ENCODE measurements around the gene BBS9.
"Not testable (repeated sequence)": the region's sequence is repeated elsewhere in the genome, so short reads cannot be mapped to it uniquely, and the experiment has no call there.

Gene BBS9

DNA sequence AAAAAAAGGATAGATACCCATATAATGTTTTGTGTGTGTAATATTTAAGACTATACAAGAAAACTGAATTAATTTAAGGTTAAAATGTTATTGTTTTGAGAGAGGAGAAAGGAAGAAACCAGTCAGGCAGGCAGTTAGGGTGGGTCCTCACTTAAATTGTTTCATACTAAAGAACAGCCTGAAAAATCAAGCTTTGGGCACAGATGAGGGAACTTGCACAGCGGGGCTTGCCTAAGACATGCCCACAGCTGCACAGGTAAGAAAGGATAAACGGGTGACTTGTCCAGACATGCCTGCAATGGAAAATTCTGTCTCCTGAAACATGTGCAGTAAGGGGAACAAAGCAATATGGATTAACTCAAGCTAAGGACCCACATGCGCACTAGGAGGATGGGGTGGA is 158.4 kb downstream of the BBS9 start:
- DNase-seq = no peak

DNA sequence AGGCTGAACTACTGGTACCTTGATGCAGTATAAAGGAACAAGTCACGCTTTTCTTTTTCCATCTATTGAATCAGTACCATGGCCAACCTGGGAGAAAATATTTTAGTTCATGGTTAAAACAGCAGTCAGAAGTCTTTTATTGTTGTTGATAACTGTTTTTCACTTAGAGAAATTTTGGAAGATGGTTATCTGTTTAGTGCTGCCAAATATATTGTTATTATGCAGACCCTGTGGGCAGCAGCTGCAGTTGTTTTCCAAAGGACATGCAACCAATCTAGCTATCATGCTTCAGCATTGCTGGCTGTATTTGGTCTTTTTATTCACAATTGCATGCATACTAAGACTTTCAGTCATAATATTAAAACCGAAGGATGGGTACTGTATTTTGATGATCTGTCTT is 169.5 kb downstream of the BBS9 start:
- DNase-seq = no peak

DNA sequence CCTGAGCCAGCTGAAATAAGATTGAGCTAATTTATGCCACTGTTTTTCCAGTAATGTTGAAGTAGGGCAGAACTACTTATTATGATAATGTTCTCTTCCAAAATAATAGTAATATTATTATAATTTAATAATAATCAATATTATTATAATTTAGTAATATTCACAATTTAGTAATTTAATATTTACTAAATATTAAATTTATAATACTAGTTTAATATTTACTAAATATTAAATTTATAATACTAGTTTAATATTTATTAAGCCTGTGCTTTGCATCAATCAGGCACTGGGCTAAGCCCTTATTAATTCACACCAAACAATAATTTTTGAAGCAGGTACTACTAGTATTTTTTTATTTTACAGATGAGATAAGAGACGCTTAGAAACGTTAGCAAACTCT is 170.1 kb downstream of the BBS9 start:
- DNase-seq = no peak

DNA sequence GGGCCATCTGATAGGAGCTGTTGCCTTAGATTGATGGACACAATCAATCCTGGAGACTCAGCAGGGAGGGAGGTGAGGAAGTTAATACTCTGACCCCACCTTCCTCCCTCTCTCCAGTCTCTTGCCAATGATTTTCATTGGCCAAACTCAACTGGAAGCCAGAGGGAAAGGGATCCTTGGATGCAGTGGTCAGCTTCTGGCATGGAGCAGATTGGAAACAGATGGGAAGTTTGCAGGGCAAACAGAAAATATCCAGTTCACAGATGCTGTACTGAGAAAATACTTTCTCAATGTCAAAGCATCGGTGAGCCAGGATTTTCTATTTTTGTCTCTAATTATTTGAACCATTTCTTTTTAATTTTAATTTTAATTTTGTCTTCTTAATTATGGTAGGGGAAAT is 170.8 kb downstream of the BBS9 start:
- DNase-seq = no peak

DNA sequence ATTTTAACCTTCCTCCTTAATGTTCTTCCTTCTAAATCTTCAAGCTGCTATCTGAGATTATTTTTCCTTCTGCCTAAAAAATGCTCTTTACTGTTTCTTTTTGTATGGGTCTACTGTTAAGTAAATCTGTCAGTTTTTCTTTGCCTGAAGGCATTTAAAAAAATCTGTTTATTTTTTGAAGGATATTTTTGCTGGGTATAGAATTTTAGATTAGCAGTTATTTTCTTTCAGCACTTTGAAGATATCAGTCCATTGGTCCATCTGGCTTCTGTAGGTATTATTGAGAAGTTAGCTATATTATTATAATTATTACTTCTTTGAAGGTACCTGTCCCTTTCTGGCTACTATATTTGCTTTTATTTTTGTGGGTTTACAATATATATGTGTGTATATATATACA is 171.4 kb downstream of the BBS9 start:
- no peak for DNase-seq

DNA sequence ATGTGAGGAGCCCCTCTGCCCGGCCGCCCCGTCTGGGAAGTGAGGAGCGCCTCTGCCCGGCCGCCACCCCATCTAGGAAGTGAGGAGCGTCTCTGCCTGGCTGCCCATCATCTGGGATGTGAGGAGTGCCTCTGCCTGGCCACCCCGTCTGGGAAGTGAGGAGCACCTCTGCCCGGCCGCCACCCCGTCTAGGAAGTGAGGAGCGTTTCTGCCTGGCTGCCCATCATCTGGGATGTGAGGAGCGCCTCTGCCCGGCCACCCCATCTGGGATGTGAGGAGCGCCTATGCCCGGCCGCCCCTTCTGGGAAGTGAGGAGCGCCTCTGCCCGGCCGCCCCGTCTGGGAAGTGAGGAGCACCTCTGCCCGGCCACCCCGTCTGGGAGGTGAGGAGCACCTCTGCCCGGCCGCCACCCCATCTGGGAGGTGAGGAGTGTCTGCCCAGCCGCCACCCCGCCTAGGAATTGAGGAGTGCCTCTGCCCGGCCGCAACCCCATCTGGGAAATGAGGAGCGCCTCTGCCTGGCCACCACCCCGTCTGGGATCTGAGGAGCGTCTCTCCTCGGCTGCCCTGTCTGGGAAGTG is 174.7 kb downstream of the BBS9 start:
- DNase-seq = not testable (repeated sequence)

DNA sequence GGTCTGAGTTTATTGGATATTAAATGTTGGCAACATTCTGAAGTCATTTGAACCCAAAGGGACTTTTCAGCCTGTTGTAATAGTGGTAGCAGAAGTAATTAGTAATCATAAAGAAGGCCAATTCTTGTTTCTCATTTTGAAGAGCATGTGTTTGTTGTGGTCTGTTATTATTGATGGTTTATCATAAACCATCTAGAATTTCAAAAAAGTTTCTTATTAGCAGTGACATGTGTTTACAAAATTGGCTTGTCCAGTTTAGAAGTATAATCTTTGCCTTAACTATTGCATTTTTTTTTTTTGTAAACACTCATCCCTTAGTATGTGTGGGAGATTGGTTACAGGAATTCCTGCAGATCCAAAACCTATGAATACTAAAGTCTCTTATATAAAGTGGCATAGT is 177.8 kb downstream of the BBS9 start:
- DNase-seq = no peak

DNA sequence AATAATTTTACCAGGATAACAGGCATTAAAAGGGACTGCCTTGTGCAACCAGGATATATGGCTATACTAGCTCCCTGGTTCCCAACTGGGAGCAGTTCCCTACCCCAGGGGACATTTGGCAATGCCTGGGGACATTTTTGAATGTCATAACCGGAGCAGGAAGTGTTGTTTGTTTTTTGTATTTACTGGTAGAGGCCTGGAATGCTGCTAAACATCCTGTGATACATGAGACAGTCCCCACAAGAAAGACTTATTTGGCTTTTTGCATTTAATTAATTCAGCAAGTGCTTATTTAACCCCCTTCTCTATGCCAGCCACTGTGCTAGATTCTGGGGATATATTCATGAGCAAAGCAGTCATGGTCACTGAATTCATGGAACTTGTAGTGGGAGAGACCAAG is 181.2 kb downstream of the BBS9 start:
- DNase-seq = no peak

DNA sequence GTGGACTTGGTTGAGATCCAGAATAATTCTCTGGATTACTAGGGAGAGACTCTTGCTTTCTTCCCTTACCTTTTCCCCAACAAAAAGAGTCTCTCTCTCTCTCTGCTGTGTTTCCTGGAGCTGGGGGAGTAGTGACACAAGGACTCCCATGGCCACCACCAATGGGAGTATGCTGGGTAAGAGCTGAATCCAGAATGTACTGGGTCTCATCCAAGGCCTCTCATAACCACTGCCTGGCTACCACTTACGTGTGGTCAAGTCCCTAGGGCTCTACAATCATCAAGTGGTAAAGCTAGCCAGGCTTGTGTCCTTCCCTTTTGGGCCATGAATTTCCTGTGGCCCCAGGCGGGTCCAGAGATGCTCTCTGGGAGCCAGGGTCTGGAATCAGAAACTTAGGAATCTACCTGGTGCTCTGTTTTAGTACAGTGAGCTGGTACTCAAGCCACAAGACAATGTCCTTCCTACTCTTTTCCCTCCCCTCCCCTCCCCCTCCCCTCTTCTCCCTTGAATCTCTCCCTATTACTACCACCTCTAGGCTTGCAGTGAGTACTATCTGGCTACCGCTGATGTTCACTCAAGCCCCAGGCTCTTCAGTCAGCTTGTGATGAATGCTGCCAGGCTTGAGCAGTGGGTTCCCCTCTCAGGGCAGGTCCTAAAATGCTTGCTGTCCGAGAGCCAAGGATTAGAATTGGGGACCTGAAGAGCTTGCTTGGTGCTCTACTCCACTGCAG is 196.6 kb downstream of the BBS9 start:
- no peak for DNase-seq

DNA sequence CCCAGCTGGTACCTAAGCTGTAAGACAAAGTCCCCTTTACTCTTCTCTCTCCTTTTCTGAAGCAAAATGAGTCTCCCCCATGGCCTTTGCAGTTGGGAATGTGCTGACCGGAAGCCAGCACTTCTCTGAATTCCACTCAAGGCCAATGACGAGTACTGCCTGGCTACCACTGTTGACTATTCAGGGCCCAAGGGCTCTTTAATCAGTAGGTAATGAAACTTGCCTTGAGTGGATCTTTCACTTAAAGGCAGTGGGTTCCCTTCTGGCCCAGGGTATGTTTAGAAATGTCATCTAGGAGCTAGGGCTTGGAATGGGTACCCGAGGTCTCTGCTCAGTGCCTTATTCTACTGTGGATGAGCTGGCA is 197.1 kb downstream of the BBS9 start:
- no peak for DNase-seq

DNA sequence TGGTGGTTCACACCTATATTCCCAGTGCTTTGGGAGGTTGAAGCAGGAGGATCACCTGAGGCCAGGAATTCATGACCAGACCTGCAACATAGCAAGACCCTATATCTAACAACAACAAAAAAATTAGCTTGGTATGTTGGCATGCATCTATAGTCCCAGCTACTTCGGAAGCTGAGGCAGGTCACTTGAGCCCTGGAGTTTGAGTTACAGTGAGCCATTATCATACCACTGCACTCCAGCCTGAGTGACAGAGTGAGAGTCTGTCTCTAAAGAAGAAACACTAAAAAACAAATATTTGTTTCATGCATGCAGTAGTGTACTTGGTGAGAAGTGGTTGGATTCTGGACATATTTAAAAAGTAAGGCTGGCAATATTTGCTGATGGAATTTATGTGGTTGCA is 198.1 kb downstream of the BBS9 start:
- DNase-seq = no peak

DNA sequence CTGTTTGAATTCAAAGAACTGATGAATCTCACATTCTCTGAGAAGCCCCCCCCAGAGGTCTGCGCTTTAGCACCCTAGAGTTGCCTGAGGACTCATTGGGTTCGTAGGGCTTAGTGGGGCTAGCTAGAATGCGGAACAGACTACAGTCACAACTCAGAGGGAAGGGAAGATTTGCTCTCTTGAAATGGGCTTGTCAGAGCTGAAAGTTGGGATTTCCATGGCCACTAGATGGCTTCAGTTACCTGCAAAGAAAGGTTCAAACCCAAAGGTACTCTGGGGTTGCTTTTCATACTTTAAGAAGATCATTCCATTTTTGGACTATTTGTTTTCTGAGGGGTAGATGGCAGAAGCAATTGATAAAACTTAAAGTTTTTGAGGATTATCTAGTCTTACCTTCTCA is 205.0 kb downstream of the BBS9 start:
- DNase-seq = no peak

DNA sequence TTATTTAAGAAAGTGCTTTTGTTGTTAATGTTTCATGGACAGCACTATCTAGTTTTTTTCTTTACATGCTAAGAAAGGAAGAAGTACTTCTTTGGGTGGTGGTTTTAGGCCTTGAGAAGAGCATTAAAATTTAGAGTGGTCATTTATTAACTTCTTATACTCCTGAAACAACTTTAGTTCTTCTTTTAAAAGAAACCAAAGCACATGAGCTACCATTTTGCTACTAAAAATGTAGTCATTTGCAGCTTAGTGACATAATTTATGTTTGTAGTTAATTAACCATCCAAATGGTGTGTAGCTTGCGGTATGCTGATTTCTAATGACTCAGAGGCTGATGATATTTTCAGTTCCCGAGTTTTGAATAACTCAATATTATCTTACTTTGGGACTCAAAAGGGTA is 207.5 kb downstream of the BBS9 start:
- DNase-seq = no peak

DNA sequence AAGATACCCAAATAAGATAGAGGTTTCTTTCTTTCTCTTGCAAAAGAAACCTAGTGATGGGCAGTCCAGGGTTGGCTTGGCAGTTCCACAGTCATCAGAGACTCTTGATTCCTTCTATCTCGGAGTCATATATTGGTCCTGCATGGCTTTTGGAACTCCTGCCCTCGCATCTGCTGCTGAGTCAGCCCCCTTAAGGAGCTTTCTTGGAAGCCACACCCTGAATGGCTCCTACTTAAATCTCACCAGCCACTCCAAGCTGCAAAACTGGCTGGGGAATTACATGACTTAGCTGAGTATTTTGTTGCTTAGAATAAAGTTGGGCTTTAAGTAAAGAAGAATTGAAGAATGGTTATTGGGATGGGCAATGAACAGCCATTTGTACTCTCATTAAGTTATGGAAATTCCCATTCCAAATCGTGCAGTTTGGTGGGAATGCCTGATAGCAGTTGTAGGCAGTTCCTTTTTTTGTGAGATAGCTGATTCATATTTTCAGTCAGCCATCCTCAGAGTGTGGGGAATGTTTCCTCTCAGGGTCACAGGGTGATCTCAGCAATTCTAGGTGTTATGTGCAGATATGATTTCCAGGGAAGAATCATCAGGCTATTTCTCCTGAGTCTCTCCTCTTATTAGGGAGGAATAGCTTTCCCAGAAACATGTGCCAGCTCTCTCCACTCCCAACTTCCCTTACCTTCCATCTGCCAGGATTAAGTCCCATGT is 209.9 kb downstream of the BBS9 start:
- DNase-seq = no peak

DNA sequence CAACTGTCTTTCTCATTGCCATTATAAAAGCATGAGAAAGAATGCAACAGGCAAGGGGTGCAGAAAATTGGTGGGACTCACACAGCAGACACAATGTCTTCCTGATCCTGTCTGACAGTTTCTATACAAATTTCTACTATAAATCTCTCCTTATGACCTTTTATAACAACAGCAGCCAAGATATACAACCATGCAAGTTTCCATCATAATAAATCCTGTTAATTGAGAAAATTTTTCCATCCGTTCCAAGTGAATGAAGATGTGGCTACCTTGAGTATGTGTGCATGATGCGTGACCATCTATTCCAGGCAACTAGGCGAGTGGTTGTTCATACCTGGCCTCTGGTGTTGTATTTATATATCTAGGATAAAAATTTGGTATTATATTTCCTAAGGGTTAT is 216.7 kb downstream of the BBS9 start:
- DNase-seq = no peak

DNA sequence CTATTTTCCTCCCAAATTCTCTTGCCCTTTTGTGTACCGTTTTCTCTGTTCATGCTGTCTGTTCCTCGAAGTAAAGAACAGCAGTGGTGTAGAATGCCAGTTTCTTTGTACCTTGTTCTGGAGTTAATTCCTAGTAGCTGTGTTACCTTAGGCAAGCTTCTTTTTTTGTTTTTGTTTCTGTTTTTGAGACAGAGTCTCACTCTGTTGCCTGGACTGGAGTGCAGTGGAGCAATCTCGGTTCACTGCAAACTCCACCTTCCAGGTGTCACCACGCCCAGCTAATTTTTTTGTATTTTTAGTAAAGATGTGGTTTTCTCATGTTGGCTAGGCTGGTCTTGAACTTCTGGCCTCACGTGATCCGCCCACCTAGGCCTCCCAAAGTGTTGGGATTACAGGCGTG is 221.2 kb downstream of the BBS9 start:
- no peak for DNase-seq

DNA sequence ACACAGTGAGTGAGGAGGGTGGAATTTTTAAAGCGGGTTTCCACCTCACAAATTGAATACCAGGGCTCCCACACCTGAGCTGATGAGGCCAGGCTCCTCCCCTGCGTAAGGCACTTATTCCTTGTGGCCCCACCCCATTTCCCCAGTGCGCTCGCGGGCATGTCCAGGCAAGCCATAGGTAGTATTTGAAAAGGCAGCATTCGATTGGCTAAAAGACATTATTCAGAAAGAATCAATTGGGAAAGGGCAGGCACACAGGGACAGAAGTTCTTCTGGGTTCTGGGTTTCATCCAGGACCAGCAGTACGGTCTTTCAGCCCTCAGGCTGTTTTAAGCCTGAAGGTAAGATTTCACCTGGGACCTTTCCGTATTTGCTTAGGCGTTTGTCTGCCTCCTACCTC is 222.3 kb downstream of the BBS9 start:
- no peak for DNase-seq

DNA sequence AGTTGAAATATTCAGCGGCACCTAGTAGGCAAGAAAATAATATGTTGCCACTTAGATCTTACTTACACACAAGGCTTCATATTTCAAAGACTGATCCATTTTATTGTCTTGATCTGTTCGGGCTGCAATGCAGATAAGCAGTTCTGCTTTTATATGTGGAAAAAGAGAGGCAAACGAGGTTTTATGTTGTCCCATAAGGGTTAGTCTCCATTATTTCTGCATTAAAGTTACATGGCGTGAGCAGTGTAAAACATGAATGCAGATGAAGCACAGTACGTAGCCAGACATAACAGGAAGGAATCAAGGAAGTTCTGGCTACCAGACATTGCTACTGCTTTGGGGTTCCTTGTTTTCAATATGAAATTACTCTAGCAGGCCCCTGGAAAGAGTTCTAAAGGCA is 224.8 kb downstream of the BBS9 start:
- DNase-seq = no peak

DNA sequence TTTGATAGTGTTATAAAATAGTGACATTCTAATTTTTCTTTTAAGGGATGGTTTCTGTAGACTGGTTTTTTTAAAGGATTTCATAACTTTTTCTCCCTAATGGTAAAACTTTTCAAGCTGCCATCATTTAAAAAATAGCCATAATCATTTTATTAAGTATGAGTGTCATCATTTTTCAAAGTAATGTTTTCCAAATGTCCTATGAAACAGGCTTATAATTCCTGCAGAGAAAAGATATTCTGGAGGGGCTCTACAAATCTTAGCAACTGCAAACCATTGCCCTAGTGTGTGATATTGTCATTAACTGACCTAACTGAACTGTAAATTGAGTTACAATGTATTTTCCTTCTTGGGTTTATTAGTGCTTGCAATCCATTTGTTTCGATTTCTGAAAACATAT is 226.0 kb downstream of the BBS9 start:
- DNase-seq = no peak

DNA sequence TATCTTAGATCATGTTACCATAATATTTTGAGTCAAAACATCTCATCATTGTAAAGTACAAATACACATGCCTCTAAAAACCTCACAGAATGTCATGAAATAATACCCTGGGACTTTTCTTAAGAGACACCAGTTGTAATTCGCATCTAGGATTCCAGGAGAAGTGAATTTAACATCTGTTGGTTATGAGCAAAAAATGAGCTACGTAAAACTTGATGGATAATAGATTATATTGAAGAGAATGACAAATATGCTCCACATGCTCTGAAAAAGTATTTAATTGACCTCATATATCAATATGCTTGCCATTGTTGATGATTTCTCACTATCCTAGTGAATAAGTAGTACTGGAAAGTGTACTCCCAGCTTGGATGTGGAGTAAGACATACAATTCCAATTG is 227.0 kb downstream of the BBS9 start:
- DNase-seq = no peak

DNA sequence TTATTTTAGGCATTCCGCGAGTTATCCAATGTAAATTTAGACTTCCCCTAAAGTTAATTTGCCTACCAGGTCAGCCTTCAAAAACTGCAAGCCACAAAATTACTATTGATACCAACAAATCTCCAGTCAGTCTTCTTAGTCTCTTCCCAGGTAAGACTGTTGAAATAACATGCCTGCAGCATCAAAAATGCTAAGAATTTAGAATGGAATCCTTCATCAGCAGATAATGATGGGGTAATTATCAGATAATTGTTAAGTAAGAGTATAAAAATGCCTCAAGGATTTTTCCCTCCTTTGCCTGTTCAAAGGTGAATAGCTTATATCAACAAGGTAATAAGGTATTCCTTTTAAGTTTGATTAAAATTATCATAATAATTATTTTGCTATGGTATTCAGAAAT is 228.5 kb downstream of the BBS9 start:
- no peak for DNase-seq

DNA sequence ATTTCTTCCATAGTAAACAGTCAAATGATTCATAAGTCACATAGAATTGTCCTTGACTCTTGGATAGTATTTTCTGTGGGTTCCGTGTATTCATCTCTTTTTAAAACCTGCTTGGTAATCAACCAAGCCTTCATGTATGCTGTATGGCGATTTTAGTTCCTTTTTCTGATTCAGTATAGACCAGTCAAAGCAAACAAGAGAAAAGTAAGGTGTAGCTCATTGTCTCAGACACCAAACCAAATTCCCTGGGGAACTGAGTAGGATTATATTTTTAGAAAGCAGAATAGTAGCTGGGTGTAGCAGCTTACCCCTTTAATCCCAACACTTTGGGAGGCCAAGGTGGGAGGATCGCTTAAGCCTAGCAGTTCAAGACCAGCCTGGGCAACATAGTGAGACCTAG is 240.5 kb downstream of the BBS9 start:
- DNase-seq = no peak

DNA sequence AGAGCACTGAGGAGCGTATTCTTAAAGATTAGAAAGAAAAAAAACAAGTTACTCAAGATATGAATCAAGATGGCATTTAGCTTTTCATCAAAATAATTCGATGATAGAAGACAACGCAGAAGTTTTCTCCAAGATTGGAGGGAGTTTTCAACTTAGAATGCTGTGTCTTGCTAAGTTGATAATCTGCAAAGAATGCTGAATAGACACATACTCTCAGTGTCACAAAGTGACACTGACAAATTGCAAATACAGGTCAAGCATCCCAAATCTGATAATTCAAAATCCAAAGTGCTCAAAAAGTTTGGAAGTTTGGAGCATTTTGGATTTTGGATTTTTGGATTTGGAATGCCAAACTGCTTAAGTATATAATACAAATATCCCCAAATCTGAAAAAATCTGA is 243.8 kb downstream of the BBS9 start:
- no peak for DNase-seq

DNA sequence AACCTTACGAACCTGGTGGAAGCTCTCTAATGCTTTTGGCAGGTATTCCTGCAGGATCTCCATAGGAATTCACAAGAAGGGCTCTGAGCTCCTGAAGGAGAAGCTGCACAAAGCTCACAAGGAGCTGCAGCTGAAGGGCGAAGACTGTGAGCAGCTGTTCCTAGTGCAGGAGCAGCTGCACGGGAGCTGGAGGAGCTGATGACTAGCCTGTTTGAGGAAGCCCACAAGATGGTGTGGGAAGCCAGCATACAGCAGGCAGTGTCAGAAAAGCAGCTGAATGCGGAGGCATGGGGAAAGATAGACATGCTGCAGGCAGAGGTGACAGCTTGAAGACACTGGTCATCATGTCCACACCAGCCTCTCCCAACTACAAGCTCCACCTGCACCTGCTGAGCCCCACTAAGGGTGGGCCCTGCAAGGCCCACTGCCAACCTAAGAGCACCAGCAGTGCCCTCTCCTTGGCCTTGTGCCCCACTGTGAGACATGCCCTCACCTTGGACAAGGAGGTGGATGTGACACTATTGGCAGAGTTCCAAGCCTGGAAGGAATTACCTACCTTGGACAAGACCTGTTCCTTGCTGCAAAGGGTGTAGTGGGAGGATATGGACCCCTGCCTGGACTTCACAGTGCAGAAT is 250.6 kb downstream of the BBS9 start:
- no peak for DNase-seq
